Dedifferentiated amniotic fluid mesenchymal stem cell (primary cell): ENCODE results near the gene USP9X.
"Not testable (repeated sequence)": the region's sequence is repeated elsewhere in the genome, so short reads cannot be mapped to it uniquely, and the experiment has no call there.

Experiments used
- DNase-seq: peaks from one replicate; pipeline ENCODE4 v3.0.0-alpha.2; 2016; ENCODE audit errors: extremely low spot score

USP9X gene

GRCh38 chrX:41189156-41189555 lies 103.9 kb downstream of the USP9X start:
- DNase-seq: no peak

DNA sequence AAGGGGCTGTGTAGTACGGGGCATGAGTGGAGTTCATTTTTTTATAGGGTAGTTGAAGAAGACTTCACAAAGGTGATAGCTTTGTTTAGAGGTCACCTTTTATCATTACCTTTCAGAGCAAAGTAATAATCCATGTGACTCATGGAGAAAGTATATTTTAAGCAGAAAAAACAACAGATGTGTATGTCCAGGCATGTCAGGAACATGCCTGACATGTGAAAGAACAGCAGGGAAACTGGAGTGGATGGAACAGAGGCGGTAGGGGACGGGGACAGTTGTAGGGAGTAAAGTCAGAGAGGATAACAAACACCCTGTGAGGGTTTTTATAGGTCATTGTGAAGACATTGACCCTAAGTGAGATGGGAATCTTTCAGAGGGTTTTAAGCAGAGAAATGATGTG lies 107.6 kb downstream of the USP9X start:
- no peak for DNase-seq

DNA sequence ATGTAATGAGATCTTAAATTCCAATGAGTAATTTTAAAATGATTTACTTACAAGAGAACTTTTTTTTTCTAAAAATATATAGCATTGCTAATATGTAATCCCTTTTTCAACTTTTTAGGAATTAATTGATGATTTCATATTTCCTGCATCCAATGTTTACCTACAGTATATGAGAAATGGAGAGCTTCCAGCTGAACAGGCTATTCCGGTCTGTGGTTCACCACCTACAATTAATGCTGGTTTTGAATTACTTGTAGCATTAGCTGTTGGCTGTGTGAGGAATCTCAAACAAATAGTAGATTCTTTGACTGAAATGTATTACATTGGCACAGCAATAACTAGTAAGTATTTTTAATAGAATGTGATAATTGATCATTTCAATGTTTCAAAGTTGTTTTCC lies 113.2 kb downstream of the USP9X start:
- no peak for DNase-seq

- DNase-seq: no peak
These were observed 115.5 kb downstream of the USP9X start for GRCh38 chrX:41200785-41201184.

- no peak for DNase-seq
These were observed 124.6 kb downstream of the USP9X start for GRCh38 chrX:41209853-41210252.

GRCh38 chrX:41224605-41225004 lies 139.4 kb downstream of the USP9X start:
- DNase-seq: no peak

GRCh38 chrX:41233988-41234387 lies 148.7 kb downstream of the USP9X start:
- no peak for DNase-seq

- not testable (repeated sequence) for DNase-seq
These were observed 149.2 kb downstream of the USP9X start for GRCh38 chrX:41234471-41234870.

DNA sequence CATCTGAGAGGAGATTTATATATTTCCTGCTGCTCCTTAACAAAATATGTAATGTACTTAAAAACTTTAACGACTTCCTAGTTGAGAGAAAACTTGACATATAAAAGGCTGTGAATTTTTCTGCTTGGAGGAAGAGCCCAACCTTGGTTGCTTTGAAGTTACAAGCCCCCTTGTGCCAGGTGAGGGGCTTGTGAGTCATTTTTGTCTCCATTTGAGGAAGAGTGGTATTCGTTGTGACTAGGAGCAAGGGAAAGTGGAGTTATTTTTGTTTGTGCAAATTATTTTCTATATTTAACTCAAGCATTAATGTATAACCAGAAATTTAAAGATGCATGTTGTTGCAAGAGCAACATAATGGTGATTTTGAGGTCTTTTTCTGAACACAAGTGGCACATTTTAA lies 149.7 kb downstream of the USP9X start:
- DNase-seq: no peak

DNA sequence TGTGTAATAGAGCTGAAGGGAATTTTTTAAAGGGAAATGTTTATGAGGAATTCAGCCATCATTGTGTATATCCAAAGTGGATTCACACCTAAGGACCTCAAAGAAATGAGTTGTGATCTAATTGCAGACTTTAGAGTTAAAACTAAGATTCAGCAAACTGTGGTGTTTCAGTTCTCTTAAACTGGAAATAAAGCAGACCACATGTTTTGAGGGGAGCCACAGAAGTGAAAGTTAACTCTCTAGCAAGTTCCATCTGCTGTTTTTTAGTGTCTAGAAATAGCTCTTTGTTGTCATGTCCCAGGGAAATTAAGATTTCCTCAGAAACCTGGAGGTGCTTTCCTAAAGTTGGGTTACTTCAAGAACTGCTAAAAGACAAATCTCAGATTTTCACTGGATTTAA lies 151.4 kb downstream of the USP9X start:
- no peak for DNase-seq

DNA sequence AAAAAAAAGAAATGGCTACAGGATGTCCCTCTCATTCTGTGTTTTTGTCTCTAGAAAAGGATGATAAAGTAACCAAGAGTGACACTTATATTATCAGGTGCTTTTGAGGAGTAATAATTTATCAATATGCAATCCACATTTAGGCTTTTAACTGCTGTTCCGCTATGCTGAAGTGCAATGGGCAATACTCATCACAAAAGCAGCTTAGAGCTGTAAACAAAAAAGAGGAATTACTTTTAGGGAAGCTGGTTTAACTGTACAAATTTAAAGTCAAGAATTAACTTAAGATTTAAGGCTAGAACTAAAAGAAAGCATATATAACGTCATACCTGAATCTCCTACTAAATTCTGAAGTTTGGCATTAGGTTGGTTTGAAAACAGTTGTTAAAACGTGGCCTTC lies 155.3 kb downstream of the USP9X start:
- no peak for DNase-seq

GRCh38 chrX:41241962-41242361 lies 156.7 kb downstream of the USP9X start:
- no peak for DNase-seq

DNA sequence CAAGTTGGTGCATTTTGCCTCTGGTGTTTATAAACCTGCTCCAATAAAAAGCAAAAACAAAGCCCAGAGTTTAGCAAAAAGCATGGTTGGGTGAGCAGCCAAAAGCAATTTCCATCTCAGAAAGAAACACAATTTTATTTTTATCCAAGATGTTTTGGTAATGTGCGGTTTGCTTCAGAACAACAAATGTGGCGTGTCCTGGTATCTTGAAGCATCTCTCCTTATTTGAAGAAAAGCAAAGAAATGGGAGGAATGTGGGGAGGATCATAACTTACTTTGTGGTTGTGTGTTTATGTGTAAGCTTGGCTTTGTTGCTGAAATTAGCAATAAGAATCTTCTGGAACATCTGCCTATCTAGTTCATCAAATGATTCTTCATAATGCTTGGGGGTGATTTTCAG lies 160.4 kb downstream of the USP9X start:
- DNase-seq: peak; percentile 16

GRCh38 chrX:41250867-41251266 lies 165.6 kb downstream of the USP9X start:
- DNase-seq: no peak

DNA sequence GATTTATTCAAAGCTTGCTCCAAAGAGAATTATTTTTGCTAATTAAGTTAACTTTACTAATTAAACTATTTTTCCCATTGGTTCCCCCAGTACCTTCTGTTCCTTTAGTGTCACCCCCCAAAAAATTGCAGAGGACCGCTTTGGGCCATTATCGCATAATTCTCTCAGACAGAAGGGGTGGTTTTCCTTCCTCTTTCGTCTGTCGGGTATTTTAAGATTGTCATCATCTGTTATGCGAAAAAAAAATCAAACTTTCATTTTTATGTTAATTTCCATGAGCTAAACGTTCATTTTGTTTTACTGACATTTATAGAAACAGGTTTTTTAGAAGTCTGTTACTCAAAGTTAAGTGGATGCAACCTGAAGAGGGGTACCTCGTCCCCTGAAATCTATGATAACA lies 172.6 kb downstream of the USP9X start:
- DNase-seq: no peak

DNA sequence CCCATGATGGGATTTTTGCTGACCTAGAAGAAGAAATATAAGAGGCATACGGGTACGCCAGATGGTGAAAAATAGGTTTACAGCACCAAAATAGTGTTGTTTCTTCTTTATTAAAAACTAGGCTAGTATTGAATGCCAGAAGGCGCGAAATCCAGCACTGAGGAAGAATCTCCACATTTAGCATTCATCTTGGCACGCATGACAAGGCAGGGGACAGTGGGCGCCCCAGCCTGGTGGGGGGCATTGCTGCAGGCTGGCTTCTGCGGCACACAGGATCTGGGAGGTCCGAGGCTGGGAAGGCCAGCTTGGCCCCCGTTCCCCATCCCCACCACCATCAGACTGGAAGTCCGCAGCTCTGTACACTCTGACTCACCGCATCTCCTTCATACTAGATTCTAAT lies 173.0 kb downstream of the USP9X start:
- DNase-seq: no peak

- DNase-seq: no peak
These were observed 173.6 kb downstream of the USP9X start for GRCh38 chrX:41258871-41259270.

GRCh38 chrX:41259516-41259915 lies 174.3 kb downstream of the USP9X start:
- DNase-seq: no peak

DNA sequence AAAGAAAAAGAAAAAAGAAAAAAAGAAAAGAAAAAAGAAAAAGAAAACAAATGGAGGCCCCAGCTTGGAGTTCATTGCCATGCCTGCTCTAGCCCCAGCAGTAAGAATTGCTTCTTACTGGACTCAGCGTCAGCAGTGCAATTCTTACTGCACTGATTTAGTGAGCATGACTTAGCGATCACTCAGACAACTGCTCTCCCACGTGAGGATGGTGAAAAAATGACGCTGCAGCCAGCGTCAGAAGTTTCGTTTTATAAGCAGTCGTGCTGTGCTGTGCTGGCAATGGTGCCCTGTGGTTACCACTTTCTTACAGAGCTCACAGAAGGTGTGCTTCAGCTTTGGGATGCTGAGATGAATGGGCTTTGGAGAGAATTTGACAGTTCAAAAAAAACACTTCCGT lies 180.4 kb downstream of the USP9X start:
- no peak for DNase-seq

- DNase-seq: no peak
These were observed 188.4 kb downstream of the USP9X start for GRCh38 chrX:41273638-41274037.

DNA sequence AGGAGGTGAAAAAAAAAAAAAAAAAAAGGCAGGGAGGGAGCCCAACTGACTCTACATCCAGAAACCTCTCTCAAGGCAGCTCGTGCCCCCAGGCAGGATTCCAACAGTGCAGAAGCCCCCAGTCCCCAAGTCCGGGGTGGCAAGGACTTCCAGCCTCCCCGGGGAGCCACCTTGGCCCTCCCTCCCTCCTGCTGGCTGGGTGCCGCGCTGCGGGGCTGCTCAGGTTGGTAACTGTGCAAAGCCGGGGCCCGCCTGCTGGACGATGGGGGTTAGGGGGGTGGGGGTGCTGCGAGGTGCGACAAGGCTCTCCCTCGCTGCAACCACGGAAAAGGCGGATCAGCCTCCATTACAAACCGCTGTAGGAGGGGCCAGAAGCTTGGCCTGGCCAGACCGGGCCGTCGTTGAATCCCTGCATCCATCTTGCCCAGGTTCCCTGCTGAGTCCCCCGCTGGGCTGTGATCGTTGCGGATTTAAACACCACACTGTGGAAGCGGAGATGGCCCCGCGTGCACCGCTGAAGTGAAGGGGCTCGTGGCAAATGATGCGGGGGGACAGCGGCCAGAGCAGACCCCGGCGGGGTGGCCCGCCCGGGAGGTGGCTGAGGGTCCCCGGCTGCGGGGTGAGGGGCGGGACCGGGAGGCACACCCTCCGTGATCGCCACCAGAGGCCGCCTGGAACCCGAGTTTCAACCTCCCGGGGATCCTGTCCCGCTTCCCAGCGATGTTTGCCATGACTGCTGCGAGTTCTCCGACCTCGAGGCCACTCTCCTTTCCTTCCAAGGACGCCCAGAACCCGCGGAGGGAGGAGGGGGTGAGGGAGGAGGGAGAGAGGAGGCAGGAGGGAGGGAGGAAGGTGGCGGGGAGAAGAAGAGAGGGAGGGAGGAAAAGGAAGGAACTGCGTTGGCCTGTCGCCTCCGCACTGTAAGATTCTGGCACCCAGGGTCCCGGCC lies 190.7 kb downstream of the USP9X start:
- DNase-seq: peak; percentile 19

GRCh38 chrX:41276661-41277506 lies 191.6 kb downstream of the USP9X start:
- no peak for DNase-seq

DNA sequence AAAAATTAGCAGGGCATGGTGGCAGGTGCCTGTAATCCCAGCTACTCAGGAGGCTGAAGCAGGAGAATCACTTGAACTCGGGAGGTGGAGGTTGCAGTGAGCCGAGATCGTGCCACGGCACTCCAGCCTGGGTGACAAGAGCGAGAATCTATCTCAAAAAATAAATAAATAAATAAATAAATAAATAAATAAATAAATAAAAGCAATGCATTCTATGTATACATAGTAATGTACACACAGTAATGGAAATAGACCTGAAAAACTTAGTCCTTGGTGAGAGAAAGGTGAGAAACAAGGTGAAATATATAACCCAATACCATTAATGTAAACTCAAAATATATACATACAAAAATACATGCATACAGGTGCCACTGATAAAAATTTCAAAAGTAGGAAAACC lies 197.1 kb downstream of the USP9X start:
- DNase-seq: not testable (repeated sequence)
